Globus pallidus (tissue), 1 donor: Measurements from ENCODE around the gene SEPTIN10.

Source experiments
- DNase-seq: peaks from one replicate; pipeline ENCODE4 v3.0.0-alpha.2; 2015; ENCODE audit warnings: low spot score

The SEPTIN10 gene

DNA sequence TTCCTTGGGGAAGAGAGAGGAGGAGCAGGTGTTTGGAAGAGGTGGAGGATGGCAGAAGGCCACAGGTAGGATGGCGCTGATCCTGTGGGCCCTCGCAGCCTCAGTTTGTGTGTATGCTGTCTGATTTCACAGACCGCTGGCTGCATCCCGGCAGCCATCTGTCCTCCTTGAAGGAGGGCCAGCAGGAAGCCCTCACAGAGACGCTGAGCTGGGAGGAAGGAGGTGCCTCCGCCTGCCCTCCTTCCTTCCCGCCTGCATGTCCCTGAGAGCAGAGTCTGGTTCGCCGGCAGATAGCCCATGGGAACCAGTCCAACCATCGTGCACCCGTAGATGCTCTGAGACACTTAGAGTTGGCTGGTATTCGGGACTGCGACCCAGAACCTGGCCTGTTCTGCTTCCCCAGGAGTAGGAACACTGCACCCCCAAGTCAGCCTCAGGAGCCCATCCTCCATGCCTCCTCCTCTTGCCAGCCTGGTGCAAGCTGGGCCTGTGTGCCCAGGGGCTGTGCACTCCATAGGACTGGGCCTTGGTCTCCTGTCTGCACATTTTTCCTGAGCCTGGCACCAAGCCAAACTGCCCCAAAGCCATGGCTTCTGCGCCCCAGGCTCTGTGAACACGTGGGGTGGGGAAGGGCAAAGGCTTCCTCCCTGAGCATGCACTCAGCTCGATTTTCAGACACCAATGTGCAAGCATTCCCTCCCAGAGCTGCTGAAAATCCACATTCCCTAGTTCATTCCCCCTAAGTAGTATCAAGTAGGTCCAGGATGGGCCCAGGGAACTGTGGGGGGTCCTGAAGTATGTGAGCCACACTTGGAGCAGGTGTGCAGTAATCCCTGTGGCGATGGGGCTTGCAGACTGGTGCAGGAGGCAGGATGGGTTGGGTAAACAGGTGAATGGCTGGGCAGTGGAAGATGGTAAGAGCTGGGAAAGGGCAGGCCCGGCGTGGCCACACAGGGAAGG lies 115.6 kb downstream of the SEPTIN10 start:
- DNase-seq: no peak

DNA sequence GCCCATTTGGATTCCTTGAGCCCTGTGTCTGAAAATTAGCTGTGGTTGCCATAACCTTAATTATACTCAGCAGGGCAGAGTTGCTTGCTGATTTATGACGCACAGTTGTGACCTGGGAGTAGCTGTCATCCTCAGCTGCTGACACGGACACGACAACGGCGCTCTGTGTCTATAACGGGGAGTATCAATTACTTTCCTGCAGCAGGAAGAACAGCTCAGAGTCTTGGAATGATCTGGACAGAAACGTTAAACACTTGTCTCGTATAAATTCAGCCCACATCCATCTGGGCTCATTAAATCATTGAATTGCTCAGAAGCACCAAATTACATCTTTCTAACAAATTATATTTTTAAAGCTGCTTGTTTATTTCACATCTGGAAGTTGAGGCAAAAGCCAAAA lies 116.3 kb downstream of the SEPTIN10 start:
- DNase-seq: no peak

DNA sequence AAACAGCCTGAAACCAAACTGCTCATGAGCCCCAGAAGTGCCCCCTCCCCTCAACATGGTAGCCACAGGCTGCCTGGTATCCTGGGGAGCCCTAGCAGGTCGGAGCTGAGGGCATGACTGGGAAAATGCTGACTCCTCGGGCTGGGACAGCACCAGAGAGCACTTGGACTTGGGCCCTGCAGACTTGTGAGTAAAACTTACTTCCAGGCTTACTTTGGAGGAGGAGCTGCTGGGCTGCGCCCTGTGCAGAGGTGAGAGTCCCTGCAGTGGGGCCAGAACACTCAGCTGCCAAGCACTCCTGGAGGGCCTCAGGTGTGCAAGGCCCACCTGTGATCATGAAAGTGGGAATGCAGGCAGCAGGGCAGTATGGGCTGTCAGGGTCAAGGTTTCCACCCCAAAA lies 119.4 kb downstream of the SEPTIN10 start:
- no peak for DNase-seq

DNA sequence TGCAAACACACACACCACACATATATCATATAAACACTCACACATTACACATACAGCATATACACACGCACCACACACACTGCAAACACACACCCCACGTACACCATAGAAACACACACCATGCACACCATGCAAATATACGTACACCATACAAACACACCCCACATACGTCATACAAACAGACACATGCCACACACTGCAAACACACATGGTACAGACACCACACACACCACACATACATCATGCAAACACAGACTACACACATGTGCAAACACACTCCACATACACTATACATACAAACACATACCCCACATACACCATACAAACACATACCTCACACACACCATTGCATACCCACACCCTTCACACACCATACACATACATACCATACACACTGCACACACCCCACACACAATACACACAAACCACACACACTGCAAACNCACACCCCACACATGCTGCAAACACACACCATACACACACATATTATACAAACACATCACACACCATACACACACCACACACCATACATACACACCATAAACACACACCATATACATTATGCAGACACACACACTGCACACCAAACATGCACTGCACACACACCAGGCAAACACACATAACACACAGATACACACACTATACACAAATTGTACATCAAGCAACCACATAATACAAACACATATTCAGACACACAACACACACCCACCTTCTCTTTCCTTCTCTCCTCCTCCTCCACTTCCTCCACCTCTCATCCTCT lies 120.4 kb downstream of the SEPTIN10 start:
- no peak for DNase-seq
